Myocyte (in vitro differentiated cells): ENCODE results near the gene AHI1. TPM values are rescaled to one million over a fixed set of nuclear protein-coding genes. Genes with fewer than 3 reads are reported as not detected.

ENCODE experiments used
- DNase-seq: peaks from one replicate; pipeline ENCODE4 v3.0.0-alpha.2; 2012; ENCODE audit warnings: low read depth
- total RNA-seq: library from RNA; depleted of rRNA; stranded (reverse); fragments of >200 nt; gene quantifications from 2 replicates; pipeline ENCODE4 v1.2.3, GENCODE V29; 2014

Gene AHI1
- total RNA-seq, 1 donor from 2014 or later, result 25.2 TPM

- DNase-seq, result no peak
These were observed 32.9 kb downstream of the AHI1 start for GRCh38 chr6:135464634-135465033.

GRCh38 chr6:135461208-135461607 lies 36.3 kb downstream of the AHI1 start:
- no peak for DNase-seq

GRCh38 chr6:135458051-135458450 lies 39.5 kb downstream of the AHI1 start:
- peak; percentile 85 for DNase-seq

- peak; percentile 61 for DNase-seq
These were observed 45.8 kb downstream of the AHI1 start for GRCh38 chr6:135451617-135452190.

- peak; percentile 44 for DNase-seq
These were observed 48.3 kb downstream of the AHI1 start for GRCh38 chr6:135449246-135449645.

- DNase-seq, result no peak
These were observed 57.3 kb downstream of the AHI1 start for GRCh38 chr6:135440087-135440792.

- no peak for DNase-seq
These were observed 58.0 kb downstream of the AHI1 start for GRCh38 chr6:135439549-135439948.

- DNase-seq, result no peak
These were observed 58.5 kb downstream of the AHI1 start for GRCh38 chr6:135438907-135439535.

GRCh38 chr6:135434991-135435390 lies 62.5 kb downstream of the AHI1 start:
- no peak for DNase-seq

GRCh38 chr6:135434095-135434494 lies 63.4 kb downstream of the AHI1 start:
- DNase-seq, result no peak

- no peak for DNase-seq
These were observed 69.5 kb downstream of the AHI1 start for GRCh38 chr6:135428078-135428477.

GRCh38 chr6:135426833-135427232 lies 70.7 kb downstream of the AHI1 start:
- no peak for DNase-seq

- DNase-seq, result no peak
These were observed 73.2 kb downstream of the AHI1 start for GRCh38 chr6:135424385-135424784.

GRCh38 chr6:135423649-135424128 lies 73.9 kb downstream of the AHI1 start:
- peak; percentile 61 for DNase-seq

- DNase-seq, result no peak
These were observed 78.4 kb downstream of the AHI1 start for GRCh38 chr6:135419162-135419561.

- no peak for DNase-seq
These were observed 79.3 kb downstream of the AHI1 start for GRCh38 chr6:135418040-135418760.

- no peak for DNase-seq
These were observed 84.8 kb downstream of the AHI1 start for GRCh38 chr6:135412761-135413160.

GRCh38 chr6:135411849-135412248 lies 85.7 kb downstream of the AHI1 start:
- DNase-seq, result no peak

- DNase-seq, result no peak
These were observed 86.2 kb downstream of the AHI1 start for GRCh38 chr6:135411339-135411738.

- DNase-seq, result no peak
These were observed 86.7 kb downstream of the AHI1 start for GRCh38 chr6:135410856-135411255.

GRCh38 chr6:135403584-135403983 lies 94.0 kb downstream of the AHI1 start:
- no peak for DNase-seq

- DNase-seq, result no peak
These were observed 95.2 kb downstream of the AHI1 start for GRCh38 chr6:135402311-135402710.
